ENCODE data around the gene SEPTIN8. TPM values are rescaled to one million over a fixed set of nuclear protein-coding genes. Genes with fewer than 3 reads are reported as not detected.

Gene SEPTIN8
- total and polyA plus RNA-seq, 2 of the 8 experiments (the other 6 are each of a cell fraction or from before 2014, with no cell fraction given), result 21.2 to 33.0 TPM

DNA sequence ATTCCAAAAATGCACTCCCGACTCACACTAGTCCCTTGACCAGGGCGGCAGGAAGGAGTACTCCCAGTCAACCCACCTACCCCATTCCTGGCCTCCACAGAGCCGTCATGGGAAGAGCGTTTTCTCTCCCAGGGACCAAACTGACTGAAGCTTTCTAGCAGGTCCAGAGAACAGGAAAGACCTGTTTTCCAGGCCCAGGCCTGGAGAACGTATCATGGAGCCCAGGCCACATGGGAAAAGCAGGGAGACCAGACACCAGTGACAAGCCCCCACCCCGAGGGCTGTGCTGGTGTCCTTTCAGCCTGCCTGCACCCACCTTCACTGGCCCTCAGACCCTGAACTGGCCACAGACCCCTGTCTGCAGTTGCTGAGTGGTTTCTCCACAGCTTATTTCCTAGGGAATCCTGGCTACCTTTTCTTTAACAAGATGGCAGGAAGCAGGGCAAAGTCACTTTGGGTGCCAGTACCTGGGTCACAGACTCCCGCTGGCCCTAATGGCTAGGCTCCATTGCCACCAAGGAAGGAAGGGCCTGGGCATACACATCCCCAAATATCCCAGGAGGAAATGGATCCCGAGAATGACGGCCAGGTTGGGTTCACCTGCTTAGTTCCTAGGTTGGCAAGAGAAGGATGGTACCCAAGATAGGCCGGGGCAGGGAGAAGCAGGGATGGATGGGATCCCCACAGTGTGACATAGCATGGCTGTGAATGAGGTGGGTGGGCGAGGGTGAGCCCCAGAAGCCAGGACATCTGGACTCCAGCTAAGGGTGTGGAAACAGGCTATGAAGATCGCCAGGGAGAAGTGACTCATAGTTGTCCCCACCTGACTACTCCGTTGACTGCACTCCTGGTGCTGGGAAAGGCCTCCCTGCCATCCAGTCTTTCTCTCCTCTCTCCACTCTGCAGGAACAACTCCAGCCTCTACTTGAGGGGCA is 17.7 kb downstream of the SEPTIN8 start (continued):
- TF ChIP-seq TCF12 (IDR thresholded peaks at IDR 0.05; ENCODE audit: low read depth, low read length) (no peak), RAD21 (IDR thresholded peaks at IDR 0.05 in 1 of 2, conservative IDR thresholded peaks at IDR 0.05 in 1 of 2; ENCODE audit: low read depth in 2 of 2, low read length in 2 of 2) (no peak)
- TF ChIP-seq, protein P1, sequence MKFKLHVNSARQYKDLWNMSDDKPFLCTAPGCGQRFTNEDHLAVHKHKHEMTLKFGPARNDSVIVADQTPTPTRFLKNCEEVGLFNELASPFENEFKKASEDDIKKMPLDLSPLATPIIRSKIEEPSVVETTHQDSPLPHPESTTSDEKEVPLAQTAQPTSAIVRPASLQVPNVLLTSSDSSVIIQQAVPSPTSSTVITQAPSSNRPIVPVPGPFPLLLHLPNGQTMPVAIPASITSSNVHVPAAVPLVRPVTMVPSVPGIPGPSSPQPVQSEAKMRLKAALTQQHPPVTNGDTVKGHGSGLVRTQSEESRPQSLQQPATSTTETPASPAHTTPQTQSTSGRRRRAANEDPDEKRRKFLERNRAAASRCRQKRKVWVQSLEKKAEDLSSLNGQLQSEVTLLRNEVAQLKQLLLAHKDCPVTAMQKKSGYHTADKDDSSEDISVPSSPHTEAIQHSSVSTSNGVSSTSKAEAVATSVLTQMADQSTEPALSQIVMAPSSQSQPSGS (IDR thresholded peaks at IDR 0.05; ENCODE audit: low read length), result no peak

Measured in H1 (cell line).